SK-N-SH treated with all-trans-retinoic acid at 6 μM for 48 hours (cell line): ENCODE results near the gene DAB2IP.

Source experiments
- ATAC-seq: fragments of 200-7000 bp; cut with Tn5 transposase; 3 replicates; pipeline ENCODE4 v1.9.1; 2020; ENCODE audit warnings: mild to moderate bottlenecking, moderate library complexity
- ARNTL ChIP-seq: fragments of 450-650 bp; formaldehyde crosslinking; IDR thresholded peaks from 2 replicates; pipeline ENCODE4 v1.5.0; 2020; ENCODE audit warnings: low read depth, mild to moderate bottlenecking, moderate library complexity, borderline replicate concordance
- BACH2 ChIP-seq: fragments of 250-450 bp; sonication (Bioruptor Pico); IDR thresholded peaks from 2 replicates; pipeline ENCODE4 v1.9.0; 2021; ENCODE audit warnings: mild to moderate bottlenecking, borderline replicate concordance
- CSDC2 ChIP-seq: fragments of 250-450 bp; sonication (Bioruptor Pico); IDR thresholded peaks from 2 replicates; pipeline ENCODE4 v1.5.0; 2020; ENCODE audit warnings: mild to moderate bottlenecking, moderate library complexity
- ESRRG ChIP-seq: fragments of 250-450 bp; sonication (Bioruptor Pico); IDR thresholded peaks from 2 replicates; pipeline ENCODE4 v1.6.1; 2021; ENCODE audit warnings: mild to moderate bottlenecking
- GLIS3 ChIP-seq: fragments of 250-450 bp; sonication (Bioruptor Pico); IDR thresholded peaks from 2 replicates; pipeline ENCODE4 v1.5.0; 2020; ENCODE audit warnings: mild to moderate bottlenecking, moderate library complexity
- OSR1 ChIP-seq: fragments of 250-450 bp; sonication (Bioruptor Pico); IDR thresholded peaks from 2 replicates; pipeline ENCODE4 v1.8.0; 2022; ENCODE audit warnings: moderate library complexity, mild to moderate bottlenecking, inconsistent platforms
- PPARA ChIP-seq: fragments of 250-450 bp; sonication (Bioruptor Pico); IDR thresholded peaks from 2 replicates; pipeline ENCODE4 v1.5.0; 2020; ENCODE audit warnings: mild to moderate bottlenecking, borderline replicate concordance
- RARB ChIP-seq: fragments of 250-450 bp; sonication (Bioruptor Pico); IDR thresholded peaks from 2 replicates; pipeline ENCODE4 v1.8.0; 2021; ENCODE audit warnings: mild to moderate bottlenecking, moderate library complexity
- SNAI2 ChIP-seq: fragments of 250-450 bp; sonication (Bioruptor Pico); IDR thresholded peaks from 2 replicates; pipeline ENCODE4 v1.5.0; 2020; ENCODE audit warnings: mild to moderate bottlenecking, moderate library complexity
- TCF4 ChIP-seq: fragments of 250-450 bp; sonication (Bioruptor Pico); IDR thresholded peaks from 2 replicates; pipeline ENCODE4 v1.8.0; 2021; ENCODE audit warnings: mild to moderate bottlenecking, moderate library complexity, borderline replicate concordance
- ZC3H10 ChIP-seq: fragments of 250-450 bp; sonication (Bioruptor Pico); IDR thresholded peaks from 2 replicates; pipeline ENCODE4 v1.5.1; 2021; ENCODE audit warnings: mild to moderate bottlenecking, moderate library complexity
- ZFP3 ChIP-seq: fragments of 250-450 bp; sonication (Bioruptor Pico); IDR thresholded peaks from 2 replicates; pipeline ENCODE4 v1.5.0; 2020; ENCODE audit warnings: mild to moderate bottlenecking, moderate library complexity
- ZFP30 ChIP-seq: fragments of 450-650 bp; formaldehyde crosslinking; IDR thresholded peaks from 2 replicates; pipeline ENCODE4 v1.5.0; 2022; ENCODE audit warnings: mild to moderate bottlenecking, moderate library complexity
- ZNF565 ChIP-seq: fragments of 450-650 bp; formaldehyde crosslinking; conservative IDR thresholded peaks from 2 replicates; pipeline ENCODE4 v1.5.0; 2020; ENCODE audit warnings: low read depth, mild to moderate bottlenecking, moderate library complexity
- ZNF8 ChIP-seq: fragments of 450-650 bp; formaldehyde crosslinking; IDR thresholded peaks from 2 replicates; pipeline ENCODE4 v1.5.0; 2020; ENCODE audit warnings: mild to moderate bottlenecking, moderate library complexity
- TF ChIP-seq, protein P1 (sequence below): fragments of 250-450 bp; sonication (Bioruptor Pico); IDR thresholded peaks from 2 replicates; pipeline ENCODE4 v1.5.1; 2021; ENCODE audit warnings: mild to moderate bottlenecking, moderate library complexity
- TF ChIP-seq, protein P2 (sequence below): fragments of 250-450 bp; sonication (Bioruptor Pico); IDR thresholded peaks from 2 replicates; pipeline ENCODE4 v1.5.0; 2020; ENCODE audit warnings: mild to moderate bottlenecking, moderate library complexity
- TF ChIP-seq, protein P3 (sequence below): fragments of 250-450 bp; sonication (Bioruptor Pico); IDR thresholded peaks from 2 replicates; pipeline ENCODE4 v1.5.1; 2020; ENCODE audit warnings: low read depth, mild to moderate bottlenecking, moderate library complexity
- TF ChIP-seq, protein P4 (sequence below): fragments of 250-450 bp; sonication (Bioruptor Pico); IDR thresholded peaks from 2 replicates; pipeline ENCODE4 v1.8.0; 2021; ENCODE audit warnings: low read depth, mild to moderate bottlenecking, moderate library complexity, borderline replicate concordance

The DAB2IP gene

DNA sequence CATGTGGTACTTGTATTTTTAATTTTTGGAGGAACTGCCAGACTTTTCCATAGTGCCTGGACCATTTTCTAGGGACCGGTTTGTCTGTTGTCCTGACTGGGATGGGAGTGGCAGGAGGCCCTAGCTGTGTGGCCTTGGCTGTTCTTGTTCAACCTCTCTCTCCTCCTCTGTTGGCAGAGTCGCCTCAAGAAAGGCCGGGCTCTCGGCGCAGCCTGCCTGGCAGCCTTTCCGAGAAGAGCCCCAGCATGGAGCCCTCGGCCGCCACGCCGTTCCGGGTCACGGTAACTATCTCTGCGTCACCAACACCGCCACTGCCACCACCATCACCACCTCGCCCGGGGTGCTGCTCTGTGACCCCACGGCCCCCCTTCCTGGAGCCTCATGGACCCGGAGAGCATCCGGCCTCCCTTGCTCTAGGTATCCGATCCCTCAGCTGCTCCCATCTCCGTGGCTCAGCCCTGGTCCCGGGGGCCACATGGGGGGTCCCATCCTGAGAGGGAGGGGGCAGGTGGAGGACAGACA is 27.1 kb downstream of the DAB2IP start:
- no peak for TF ChIP-seq OSR1 (CRISPR knock-in tag)
- TF ChIP-seq, protein P1, sequence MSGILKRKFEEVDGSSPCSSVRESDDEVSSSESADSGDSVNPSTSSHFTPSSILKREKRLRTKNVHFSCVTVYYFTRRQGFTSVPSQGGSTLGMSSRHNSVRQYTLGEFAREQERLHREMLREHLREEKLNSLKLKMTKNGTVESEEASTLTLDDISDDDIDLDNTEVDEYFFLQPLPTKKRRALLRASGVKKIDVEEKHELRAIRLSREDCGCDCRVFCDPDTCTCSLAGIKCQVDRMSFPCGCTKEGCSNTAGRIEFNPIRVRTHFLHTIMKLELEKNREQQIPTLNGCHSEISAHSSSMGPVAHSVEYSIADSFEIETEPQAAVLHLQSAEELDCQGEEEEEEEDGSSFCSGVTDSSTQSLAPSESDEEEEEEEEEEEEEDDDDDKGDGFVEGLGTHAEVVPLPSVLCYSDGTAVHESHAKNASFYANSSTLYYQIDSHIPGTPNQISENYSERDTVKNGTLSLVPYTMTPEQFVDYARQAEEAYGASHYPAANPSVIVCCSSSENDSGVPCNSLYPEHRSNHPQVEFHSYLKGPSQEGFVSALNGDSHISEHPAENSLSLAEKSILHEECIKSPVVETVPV (CRISPR knock-in tag) = no peak
- TF ChIP-seq PPARA (CRISPR knock-in tag) = no peak
- no peak for TF ChIP-seq ARNTL (CRISPR knock-in tag)
- no peak for TF ChIP-seq RARB
- no peak for TF ChIP-seq ZNF565 (CRISPR knock-in tag)
- TF ChIP-seq, protein P2, sequence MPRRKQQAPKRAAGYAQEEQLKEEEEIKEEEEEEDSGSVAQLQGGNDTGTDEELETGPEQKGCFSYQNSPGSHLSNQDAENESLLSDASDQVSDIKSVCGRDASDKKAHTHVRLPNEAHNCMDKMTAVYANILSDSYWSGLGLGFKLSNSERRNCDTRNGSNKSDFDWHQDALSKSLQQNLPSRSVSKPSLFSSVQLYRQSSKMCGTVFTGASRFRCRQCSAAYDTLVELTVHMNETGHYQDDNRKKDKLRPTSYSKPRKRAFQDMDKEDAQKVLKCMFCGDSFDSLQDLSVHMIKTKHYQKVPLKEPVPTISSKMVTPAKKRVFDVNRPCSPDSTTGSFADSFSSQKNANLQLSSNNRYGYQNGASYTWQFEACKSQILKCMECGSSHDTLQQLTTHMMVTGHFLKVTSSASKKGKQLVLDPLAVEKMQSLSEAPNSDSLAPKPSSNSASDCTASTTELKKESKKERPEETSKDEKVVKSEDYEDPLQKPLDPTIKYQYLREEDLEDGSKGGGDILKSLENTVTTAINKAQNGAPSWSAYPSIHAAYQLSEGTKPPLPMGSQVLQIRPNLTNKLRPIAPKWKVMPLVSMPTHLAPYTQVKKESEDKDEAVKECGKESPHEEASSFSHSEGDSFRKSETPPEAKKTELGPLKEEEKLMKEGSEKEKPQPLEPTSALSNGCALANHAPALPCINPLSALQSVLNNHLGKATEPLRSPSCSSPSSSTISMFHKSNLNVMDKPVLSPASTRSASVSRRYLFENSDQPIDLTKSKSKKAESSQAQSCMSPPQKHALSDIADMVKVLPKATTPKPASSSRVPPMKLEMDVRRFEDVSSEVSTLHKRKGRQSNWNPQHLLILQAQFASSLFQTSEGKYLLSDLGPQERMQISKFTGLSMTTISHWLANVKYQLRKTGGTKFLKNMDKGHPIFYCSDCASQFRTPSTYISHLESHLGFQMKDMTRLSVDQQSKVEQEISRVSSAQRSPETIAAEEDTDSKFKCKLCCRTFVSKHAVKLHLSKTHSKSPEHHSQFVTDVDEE (CRISPR knock-in tag) = no peak
- TF ChIP-seq TCF4 = no peak
- no peak for TF ChIP-seq ZC3H10
- no peak for TF ChIP-seq GLIS3 (CRISPR knock-in tag)
- TF ChIP-seq SNAI2 (CRISPR knock-in tag) = no peak
- TF ChIP-seq ESRRG (CRISPR knock-in tag) = no peak
- TF ChIP-seq ZNF8 (CRISPR knock-in tag) = no peak
- no peak for ATAC-seq

DNA sequence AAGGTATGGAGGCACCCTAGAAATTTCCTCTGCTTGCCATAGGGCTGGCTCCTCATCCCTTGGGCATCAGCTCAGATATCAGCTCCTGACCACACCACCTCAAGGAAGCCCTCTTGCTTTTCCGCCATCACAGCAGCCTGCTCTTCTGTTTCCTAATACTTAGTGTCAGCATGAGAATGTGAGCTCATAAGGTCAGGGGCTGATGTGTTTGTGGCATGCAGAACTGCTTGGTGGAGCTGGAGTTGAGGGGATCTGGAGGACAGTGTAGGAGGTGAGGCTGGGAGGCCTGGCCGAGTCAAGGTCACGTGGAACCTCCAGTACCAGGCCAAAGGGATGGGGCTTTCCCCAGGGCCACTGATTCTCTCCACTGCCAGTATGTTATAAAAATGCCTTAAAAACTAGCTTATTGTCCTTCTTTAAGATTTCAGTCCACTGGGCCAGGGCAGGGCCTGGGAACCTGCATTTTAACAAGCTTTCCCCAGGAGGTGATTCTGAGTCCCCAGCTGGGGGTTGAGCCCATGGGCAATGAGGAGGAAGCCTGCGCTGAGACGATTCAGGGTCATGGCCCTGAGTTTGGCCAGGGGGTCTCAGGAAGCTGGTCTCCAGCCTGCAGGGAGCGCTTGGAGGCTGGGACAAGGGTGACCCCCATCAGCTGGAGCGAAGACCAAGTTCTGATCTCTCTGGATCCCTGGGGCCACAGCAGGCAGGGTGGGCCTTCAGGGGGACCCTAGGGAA is 28.6 kb downstream of the DAB2IP start:
- ATAC-seq = no peak
- TF ChIP-seq SNAI2 (CRISPR knock-in tag) (no peak), CSDC2 (CRISPR knock-in tag) (no peak), ZNF565 (CRISPR knock-in tag) (no peak), PPARA (CRISPR knock-in tag) (no peak)
- TF ChIP-seq, protein P3, sequence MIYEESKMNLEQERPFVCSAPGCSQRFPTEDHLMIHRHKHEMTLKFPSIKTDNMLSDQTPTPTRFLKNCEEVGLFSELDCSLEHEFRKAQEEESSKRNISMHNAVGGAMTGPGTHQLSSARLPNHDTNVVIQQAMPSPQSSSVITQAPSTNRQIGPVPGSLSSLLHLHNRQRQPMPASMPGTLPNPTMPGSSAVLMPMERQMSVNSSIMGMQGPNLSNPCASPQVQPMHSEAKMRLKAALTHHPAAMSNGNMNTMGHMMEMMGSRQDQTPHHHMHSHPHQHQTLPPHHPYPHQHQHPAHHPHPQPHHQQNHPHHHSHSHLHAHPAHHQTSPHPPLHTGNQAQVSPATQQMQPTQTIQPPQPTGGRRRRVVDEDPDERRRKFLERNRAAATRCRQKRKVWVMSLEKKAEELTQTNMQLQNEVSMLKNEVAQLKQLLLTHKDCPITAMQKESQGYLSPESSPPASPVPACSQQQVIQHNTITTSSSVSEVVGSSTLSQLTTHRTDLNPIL (CRISPR knock-in tag) = no peak
- TF ChIP-seq, protein P2 (CRISPR knock-in tag) = no peak
- TF ChIP-seq, protein P1 (CRISPR knock-in tag) = no peak

DNA sequence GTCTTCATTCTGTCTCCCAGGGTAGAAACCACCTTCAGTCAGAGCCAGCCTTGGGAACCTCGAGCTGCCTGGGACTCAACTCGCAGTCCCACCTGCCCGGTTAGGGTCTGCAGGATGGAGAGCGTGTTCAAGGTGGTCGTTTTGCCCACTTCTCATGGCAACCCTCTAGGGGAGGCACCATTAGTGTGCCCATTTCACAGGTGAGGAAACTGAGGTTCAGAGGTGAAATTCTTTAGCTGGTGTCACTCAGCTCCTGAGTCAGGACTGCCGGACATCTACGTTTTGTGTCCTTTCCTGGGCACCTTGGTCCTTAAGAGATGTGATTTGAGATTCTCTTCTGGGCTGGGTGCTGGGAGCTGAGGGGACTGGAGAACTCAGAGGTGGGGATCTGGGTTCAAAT is 30.0 kb downstream of the DAB2IP start:
- no peak for ATAC-seq
- no peak for TF ChIP-seq GLIS3 (CRISPR knock-in tag)
- TF ChIP-seq, protein P4, sequence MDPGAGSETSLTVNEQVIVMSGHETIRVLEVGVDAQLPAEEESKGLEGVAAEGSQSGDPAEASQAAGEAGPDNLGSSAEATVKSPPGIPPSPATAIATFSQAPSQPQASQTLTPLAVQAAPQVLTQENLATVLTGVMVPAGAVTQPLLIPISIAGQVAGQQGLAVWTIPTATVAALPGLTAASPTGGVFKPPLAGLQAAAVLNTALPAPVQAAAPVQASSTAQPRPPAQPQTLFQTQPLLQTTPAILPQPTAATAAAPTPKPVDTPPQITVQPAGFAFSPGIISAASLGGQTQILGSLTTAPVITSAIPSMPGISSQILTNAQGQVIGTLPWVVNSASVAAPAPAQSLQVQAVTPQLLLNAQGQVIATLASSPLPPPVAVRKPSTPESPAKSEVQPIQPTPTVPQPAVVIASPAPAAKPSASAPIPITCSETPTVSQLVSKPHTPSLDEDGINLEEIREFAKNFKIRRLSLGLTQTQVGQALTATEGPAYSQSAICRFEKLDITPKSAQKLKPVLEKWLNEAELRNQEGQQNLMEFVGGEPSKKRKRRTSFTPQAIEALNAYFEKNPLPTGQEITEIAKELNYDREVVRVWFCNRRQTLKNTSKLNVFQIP (CRISPR knock-in tag) = no peak
- TF ChIP-seq RARB = no peak
- TF ChIP-seq ZNF565 (CRISPR knock-in tag) = no peak
- TF ChIP-seq BACH2 (CRISPR knock-in tag) = no peak
- TF ChIP-seq ESRRG (CRISPR knock-in tag) = no peak
- TF ChIP-seq OSR1 (CRISPR knock-in tag) = no peak
- no peak for TF ChIP-seq ZFP3 (CRISPR knock-in tag)
- TF ChIP-seq ZFP30 = no peak
- TF ChIP-seq, protein P2 (CRISPR knock-in tag) = no peak
- TF ChIP-seq, protein P3 (CRISPR knock-in tag) = no peak
- no peak for TF ChIP-seq ARNTL (CRISPR knock-in tag)
